HL-60 (cell line): ENCODE data around the gene CASP6.

ENCODE experiments used
- CTCF ChIP-seq: IDR thresholded peaks from one replicate; pipeline ENCODE4 v1.5.1; 2011; ENCODE audit warnings: low read length, control low read depth, inconsistent platforms; ENCODE audit not compliant: insufficient read depth
- GABPA ChIP-seq: IDR thresholded peaks from 2 replicates; pipeline ENCODE4 v1.6.1; 2012; ENCODE audit warnings: low read depth
- POLR2AphosphoS5 ChIP-seq: IDR thresholded peaks from 2 replicates; pipeline ENCODE4 v1.6.1; 2012; ENCODE audit warnings: low read depth
- REST ChIP-seq: IDR thresholded peaks from 2 replicates; pipeline ENCODE4 v1.6.1; 2012; ENCODE audit warnings: low read depth; ENCODE audit not compliant: insufficient replicate concordance
- SPI1 ChIP-seq: IDR thresholded peaks from 2 replicates; pipeline ENCODE4 v1.6.1; 2012; ENCODE audit warnings: low read depth, mild to moderate bottlenecking, borderline replicate concordance

GRCh38 chr4:109730619-109731545, 27.6 kb upstream of the CASP6 start:
- TF ChIP-seq CTCF (no peak), POLR2AphosphoS5 (no peak), GABPA (no peak), REST (no peak), SPI1 (no peak)
